SK-N-SH (cell line): ENCODE measurements around the gene TESK1. TPM values are rescaled to one million over a fixed set of nuclear protein-coding genes. Genes with fewer than 3 reads are reported as not detected.

ENCODE experiments used
- CTCF ChIA-PET: fragments of 300-600, 350-600 bp; formaldehyde crosslinking; extraction: SDS; loops from one replicate; lab custom pipeline; 2021; lab: Yijun Ruan, JAX
- POLR2A ChIA-PET: fragments of 350-600 bp; sonication (Branson Sonifier 250); formaldehyde crosslinking; extraction: SDS; loops from one replicate; lab custom pipeline; 2020; ENCODE audit warnings: antibody characterized with exemption, inconsistent platforms; lab: Yijun Ruan, JAX
- DNase-seq: peaks from one replicate; pipeline ENCODE4 v3.0.0; 2012
- H2AFZ ChIP-seq: fragments of 200-600 bp; sonication (generic); 2 replicates; pipeline ENCODE4 v1.8.1; 2016; ENCODE audit warnings: antibody characterized with exemption, mild to moderate bottlenecking, low read depth
- H3F3A ChIP-seq: fragments of 200-600 bp; sonication (generic); replicated peaks from 2 replicates; pipeline ENCODE3; 2016; ENCODE audit warnings: antibody characterized with exemption, mild to moderate bottlenecking; ENCODE audit not compliant: insufficient read depth
- H3K27ac ChIP-seq, 2 experiments: fragments of 200-500 bp in 1 of 2; fragments of 200-600 bp in 1 of 2; sonication (Bioruptor generic) in 1 of 2; sonication (generic), shearing (Covaris generic) in 1 of 2; 2 replicates each; pipeline versions ENCODE4 v1.5.1 to v1.6.1; 2014 to 2016; ENCODE audit warnings: low read depth in 2 of 2, inconsistent platforms in 1 of 2, low read length in 1 of 2, mild to moderate bottlenecking in 1 of 2, mixed read lengths in 1 of 2
- H3K27me3 ChIP-seq: fragments of 200-600 bp; sonication (generic), shearing (Covaris generic); 2 replicates; pipeline ENCODE4 v1.6.1; 2016; ENCODE audit warnings: mixed run types; ENCODE audit not compliant: insufficient read depth
- H3K36me3 ChIP-seq, 2 experiments: fragments of 200-500 bp in 1 of 2; fragments of 200-600 bp in 1 of 2; sonication (Bioruptor generic) in 1 of 2; sonication (generic) in 1 of 2; replicated peaks in 1 of 2; 2 replicates each; pipeline versions ENCODE3 to v1.5.1; 2014 to 2016; ENCODE audit warnings: low read length in 1 of 2, mild to moderate bottlenecking in 1 of 2; ENCODE audit not compliant: insufficient read depth in 2 of 2, control insufficient read depth in 1 of 2
- H3K4me1 ChIP-seq, 2 experiments: fragments of 200-500 bp in 1 of 2; fragments of 200-600 bp in 1 of 2; sonication (Bioruptor generic) in 1 of 2; sonication (generic), shearing (Covaris generic) in 1 of 2; 2 replicates each; pipeline versions ENCODE4 v1.5.1 to v1.6.1; 2014 to 2016; ENCODE audit warnings: low read depth in 1 of 2, low read length in 1 of 2, mixed run types in 1 of 2; ENCODE audit not compliant: insufficient read depth in 2 of 2, control insufficient read depth in 1 of 2
- H3K4me2 ChIP-seq: fragments of 200-600 bp; sonication (generic), shearing (Covaris generic); 2 replicates; pipeline ENCODE4 v1.6.1; 2017; ENCODE audit warnings: mixed run types
- H3K4me3 ChIP-seq, 2 experiments: fragments of 200-500 bp in 1 of 2; fragments of 200-600 bp in 1 of 2; sonication (Bioruptor generic) in 1 of 2; sonication (generic), shearing (Covaris generic) in 1 of 2; 2 replicates each; pipeline versions ENCODE4 v1.5.1 to v1.8.1; 2014 to 2016; ENCODE audit warnings: low read depth in 2 of 2, inconsistent platforms in 1 of 2, low read length in 1 of 2, mild to moderate bottlenecking in 1 of 2, mixed read lengths in 1 of 2, moderate library complexity in 1 of 2
- H3K79me2 ChIP-seq: fragments of 200-600 bp; sonication (generic); 2 replicates; pipeline ENCODE4 v1.8.1; 2017; ENCODE audit warnings: mild to moderate bottlenecking; ENCODE audit not compliant: insufficient read depth
- H3K9ac ChIP-seq: fragments of 200-600 bp; sonication (generic); 2 replicates; pipeline ENCODE4 v1.6.1; 2017; ENCODE audit warnings: mixed run types
- H3K9me2 ChIP-seq: fragments of 200-600 bp; sonication (generic); 2 replicates; pipeline ENCODE4 v1.6.1; 2017; ENCODE audit warnings: mixed run types
- H3K9me3 ChIP-seq: fragments of 200-600 bp; sonication (generic); 2 replicates; pipeline ENCODE4 v1.6.1; 2017; ENCODE audit warnings: mixed run types, mild to moderate bottlenecking, moderate library complexity
- H4K20me1 ChIP-seq: fragments of 200-600 bp; sonication (generic); 2 replicates; pipeline ENCODE4 v1.6.1; 2017; ENCODE audit warnings: mild to moderate bottlenecking, mixed run types; ENCODE audit not compliant: insufficient read depth
- CHD2 ChIP-seq: fragments of 150-350 bp; IDR thresholded peaks from 2 replicates; pipeline ENCODE4 v1.6.1; 2018; ENCODE audit warnings: low read length; ENCODE audit not compliant: partially characterized antibody
- ELF1 ChIP-seq: IDR thresholded peaks from 2 replicates; pipeline ENCODE4 v1.4.0; 2012
- EP300 ChIP-seq, 2 experiments: IDR thresholded peaks; 2 replicates each; pipeline versions ENCODE4 v1.4.0 to v1.6.1; 2012; ENCODE audit warnings: borderline replicate concordance in 1 of 2, low read depth in 1 of 2, low read length in 1 of 2
- EZH2phosphoT487 ChIP-seq: fragments of 200-600 bp; sonication (generic); IDR thresholded peaks from 2 replicates; pipeline ENCODE4 v1.6.1; 2017; ENCODE audit warnings: low read depth, mixed run types, mild to moderate bottlenecking, antibody characterized with exemption, moderate library complexity, borderline replicate concordance
- FOSL2 ChIP-seq: IDR thresholded peaks from 2 replicates; pipeline ENCODE4 v1.4.0; 2012; ENCODE audit warnings: low read depth, mild to moderate bottlenecking, moderate library complexity, borderline replicate concordance
- FOXM1 ChIP-seq: IDR thresholded peaks from 2 replicates; pipeline ENCODE4 v1.4.0; 2012; ENCODE audit warnings: low read depth, mild to moderate bottlenecking
- GABPA ChIP-seq: IDR thresholded peaks from 2 replicates; pipeline ENCODE4 v1.4.0; 2012; ENCODE audit warnings: low read depth, mild to moderate bottlenecking
- GATA2 ChIP-seq: sonication (generic); formaldehyde crosslinking; IDR thresholded peaks from 2 replicates; pipeline ENCODE4 v1.5.0; 2020; ENCODE audit warnings: mild to moderate bottlenecking, missing genetic modification reagents
- JUND ChIP-seq: IDR thresholded peaks from 2 replicates; pipeline ENCODE4 v1.4.0; 2012
- MEF2A ChIP-seq: IDR thresholded peaks from 2 replicates; pipeline ENCODE4 v1.4.0; 2012; ENCODE audit warnings: low read depth, borderline replicate concordance
- MXI1 ChIP-seq: IDR thresholded peaks from 2 replicates; pipeline ENCODE4 v1.6.1; 2012; ENCODE audit warnings: mild to moderate bottlenecking, low read depth, low read length, improper control_type of control experiment
- NFIC ChIP-seq: IDR thresholded peaks from 2 replicates; pipeline ENCODE4 v1.4.0; 2012; ENCODE audit warnings: borderline replicate concordance
- NRF1 ChIP-seq: IDR thresholded peaks from 2 replicates; pipeline ENCODE4 v1.6.1; 2012; ENCODE audit warnings: low read depth, mild to moderate bottlenecking, low read length
- PBX3 ChIP-seq: IDR thresholded peaks from 2 replicates; pipeline ENCODE4; 2012
- POLR2AphosphoS5 ChIP-seq: IDR thresholded peaks from 2 replicates; pipeline ENCODE4 v1.6.1; 2012; ENCODE audit warnings: low read depth, low read length
- RAD21 ChIP-seq: IDR thresholded peaks from 2 replicates; pipeline ENCODE4 v1.6.1; 2012; ENCODE audit warnings: mild to moderate bottlenecking, low read length
- RCOR1 ChIP-seq: fragments of 150-350 bp; IDR thresholded peaks from 2 replicates; pipeline ENCODE4 v1.6.1; 2017; ENCODE audit warnings: antibody characterized with exemption, low read length
- REST ChIP-seq: IDR thresholded peaks from 2 replicates; pipeline ENCODE4 v1.6.1; 2012; ENCODE audit warnings: mild to moderate bottlenecking, low read depth, low read length, moderate library complexity
- RXRA ChIP-seq: IDR thresholded peaks from 2 replicates; pipeline ENCODE4 v1.4.0; 2012; ENCODE audit warnings: low read depth, mild to moderate bottlenecking, borderline replicate concordance
- SIN3A ChIP-seq: IDR thresholded peaks from 2 replicates; pipeline ENCODE4 v1.6.1; 2012; ENCODE audit warnings: low read depth, mild to moderate bottlenecking, low read length, moderate library complexity, borderline replicate concordance
- SMC3 ChIP-seq: IDR thresholded peaks from 2 replicates; pipeline ENCODE4 v1.6.1; 2012; ENCODE audit warnings: low read depth, low read length, improper control_type of control experiment
- TAF1 ChIP-seq: IDR thresholded peaks from 2 replicates; pipeline ENCODE4 v1.6.1; 2012; ENCODE audit warnings: low read depth, mild to moderate bottlenecking, low read length, moderate library complexity, borderline replicate concordance
- TCF12 ChIP-seq: IDR thresholded peaks from 2 replicates; pipeline ENCODE4 v1.4.0; 2012
- USF1 ChIP-seq: IDR thresholded peaks from 2 replicates; pipeline ENCODE4 v1.4.0; 2012; ENCODE audit warnings: low read depth, borderline replicate concordance
- YY1 ChIP-seq: IDR thresholded peaks from 2 replicates; pipeline ENCODE4 v1.4.0; 2012; ENCODE audit warnings: low read depth, mild to moderate bottlenecking
- WGBS: methylation state at CpG from one replicate; pipeline ENCODE4 v1.1.6; 2017; ENCODE audit warnings: low lambda C conversion rate; 5-methylcytosine and 5-hydroxymethylcytosine counted together
- polyA plus RNA-seq, 3 experiments: library from polyadenylated mRNA; depleted of rRNA; stranded (reverse); fragments of >200 nt; gene quantifications; 2 replicates each; pipeline ENCODE4 v1.2.3, GENCODE V29; 2012
- TF ChIP-seq, protein P1 (sequence below): fragments of 150-350 bp; IDR thresholded peaks from 2 replicates; pipeline ENCODE4 v1.6.1; 2016; ENCODE audit warnings: mild to moderate bottlenecking, low read depth, low read length

The TESK1 gene
- polyA plus RNA-seq, 1 of the 3 experiments (the other 2 are of a cell fraction) = 26.0 TPM

GRCh38 chr9:35646533-35647265, 41.6 kb downstream of the TESK1 start:
- peaks cover 6 to 7% of the 10 kb centered on the region in 2 experiments; a peak in 2 of 4 replicates for H3K4me1 ChIP-seq
- POLR2A ChIA-PET = interaction anchor here (0.9 to 2.6 kb wide), 4 partner anchors 12 to 567 kb away, joined by 3 to 20 read pairs (median 4); partner anchors contain the start of genes CCDC107, FANCG and RMRP
- TF ChIP-seq GATA2 (CRISPR knock-in tag) (no peak), PBX3 (no peak), GABPA (no peak), MEF2A (no peak), FOXM1 (no peak), POLR2AphosphoS5 (peak; percentile 79; the same call in 1 of the 2 replicates), FOSL2 (no peak), NFIC (no peak), TAF1 (peak; percentile 67), REST (no peak), TCF12 (no peak), SIN3A (no peak), NRF1 (peak; percentile 79), ELF1 (no peak), RAD21 (peak; percentile 76), EP300 (IDR thresholded peaks at IDR 0.05; ENCODE audit: borderline replicate concordance in 1 of 2, low read depth in 1 of 2, low read length in 1 of 2) (no peak), SMC3 (peak; percentile 50), MXI1 (peak; percentile 59), RCOR1 (peak; percentile 39; the same call in 1 of the 2 replicates), USF1 (no peak), YY1 (no peak), RXRA (no peak), CHD2 (no peak), JUND (no peak), EZH2phosphoT487 (no peak)
- TF ChIP-seq, protein P1, sequence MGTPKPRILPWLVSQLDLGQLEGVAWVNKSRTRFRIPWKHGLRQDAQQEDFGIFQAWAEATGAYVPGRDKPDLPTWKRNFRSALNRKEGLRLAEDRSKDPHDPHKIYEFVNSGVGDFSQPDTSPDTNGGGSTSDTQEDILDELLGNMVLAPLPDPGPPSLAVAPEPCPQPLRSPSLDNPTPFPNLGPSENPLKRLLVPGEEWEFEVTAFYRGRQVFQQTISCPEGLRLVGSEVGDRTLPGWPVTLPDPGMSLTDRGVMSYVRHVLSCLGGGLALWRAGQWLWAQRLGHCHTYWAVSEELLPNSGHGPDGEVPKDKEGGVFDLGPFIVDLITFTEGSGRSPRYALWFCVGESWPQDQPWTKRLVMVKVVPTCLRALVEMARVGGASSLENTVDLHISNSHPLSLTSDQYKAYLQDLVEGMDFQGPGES = no peak

More at GRCh38 chr9:35646533-35647265, 41.6 kb downstream of the TESK1 start:
- no peaks in the 10 kb centered on the region for H3K9me2 ChIP-seq
- CTCF ChIA-PET = interaction anchor here (0.6 to 5.7 kb wide), 39 partner anchors 11 to 522 kb away, joined by 3 to 86 read pairs (median 4); partner anchors contain the start of genes ARHGEF39, CCDC107, CD72 and CREB3
- H3K27ac ChIP-seq = peak overlapping the region in 1 of 2 experiments; percentile 76; a peak in 1 of 4 replicates
- no peaks in the 10 kb centered on the region for H3K79me2 ChIP-seq
- H3F3A ChIP-seq = peaks cover 6% of the 10 kb centered on the region
- H3K4me3 ChIP-seq = peak overlapping the region; percentile 61 to 67
- no peaks in the 10 kb centered on the region for H3K9me3 ChIP-seq
- DNase-seq = peak; percentile 97
- H3K9ac ChIP-seq = peak overlapping the region; percentile 63
- peak overlapping the region; percentile 96 for H3K4me2 ChIP-seq
- no peaks in the 10 kb centered on the region for H4K20me1 ChIP-seq
- H2AFZ ChIP-seq = peak overlapping the region; percentile 97
- H3K36me3 ChIP-seq = no peaks in the 10 kb centered on the region
- no peaks in the 10 kb centered on the region for H3K27me3 ChIP-seq
- WGBS = 8% methylated on average over 8 of the region's 58 CpGs
